ENCODE results near the gene ENTPD5. TPM values are rescaled to one million over a fixed set of nuclear protein-coding genes. Genes with fewer than 3 reads are reported as not detected.

The ENTPD5 gene
- total RNA-seq, 4 donors from 2014 or later, result 8.1 to 12.6 (median 10.0) TPM

DNA sequence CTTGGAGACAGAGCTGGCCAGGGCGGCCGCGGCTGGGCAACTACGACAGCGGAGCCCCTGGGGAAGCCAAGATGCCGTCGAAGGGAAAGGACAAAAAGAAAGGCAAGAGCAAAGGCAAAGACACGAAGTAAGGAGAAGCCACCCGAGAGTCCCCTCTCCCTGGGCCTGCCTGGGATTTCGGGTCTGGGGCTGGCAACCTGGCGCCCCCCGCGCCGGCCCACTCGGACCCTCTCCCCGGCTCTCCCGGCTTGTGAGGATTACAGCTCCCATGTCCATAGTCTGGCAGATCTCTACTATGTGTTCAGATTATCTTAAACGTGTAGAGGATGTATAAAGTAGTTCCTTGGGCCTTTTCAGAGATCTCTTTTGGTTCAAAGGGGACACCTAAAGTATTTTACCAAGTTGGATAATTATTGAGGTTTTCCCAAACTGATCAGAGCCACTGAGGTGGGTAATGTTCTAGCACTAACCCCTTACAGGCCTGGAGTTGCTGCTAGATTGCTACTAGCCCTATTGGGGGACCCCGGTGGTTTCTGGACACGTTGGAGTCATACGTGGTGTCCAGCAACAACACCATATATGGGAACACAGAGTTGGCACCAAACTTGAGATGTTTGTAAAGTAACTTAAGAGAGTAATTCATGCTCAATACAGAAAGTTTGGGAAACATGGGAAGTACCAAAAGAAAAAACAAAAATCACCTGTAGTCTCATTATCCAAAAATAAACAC lies 485 bp upstream of the ENTPD5 start:
- no peaks in the 10 kb centered on the region for H3K36me3 ChIP-seq
- peak overlapping the region; percentile 70 to 74 (median 74) for H3K27ac ChIP-seq
- no peaks in the 10 kb centered on the region for H3K27me3 ChIP-seq
- intact Hi-C loops (cut with DNase I), result no loop called here
- H3K4me1 ChIP-seq, result peaks cover 4 to 12% of the 10 kb centered on the region in 2 donors
- H3K4me3 ChIP-seq (replicated peaks in 1 of 3), result peak overlapping the region; percentile 58 to 89 (median 67)
- no peak for TF ChIP-seq POLR2A (IDR thresholded peaks at IDR 0.05)
- TF ChIP-seq, protein P1, sequence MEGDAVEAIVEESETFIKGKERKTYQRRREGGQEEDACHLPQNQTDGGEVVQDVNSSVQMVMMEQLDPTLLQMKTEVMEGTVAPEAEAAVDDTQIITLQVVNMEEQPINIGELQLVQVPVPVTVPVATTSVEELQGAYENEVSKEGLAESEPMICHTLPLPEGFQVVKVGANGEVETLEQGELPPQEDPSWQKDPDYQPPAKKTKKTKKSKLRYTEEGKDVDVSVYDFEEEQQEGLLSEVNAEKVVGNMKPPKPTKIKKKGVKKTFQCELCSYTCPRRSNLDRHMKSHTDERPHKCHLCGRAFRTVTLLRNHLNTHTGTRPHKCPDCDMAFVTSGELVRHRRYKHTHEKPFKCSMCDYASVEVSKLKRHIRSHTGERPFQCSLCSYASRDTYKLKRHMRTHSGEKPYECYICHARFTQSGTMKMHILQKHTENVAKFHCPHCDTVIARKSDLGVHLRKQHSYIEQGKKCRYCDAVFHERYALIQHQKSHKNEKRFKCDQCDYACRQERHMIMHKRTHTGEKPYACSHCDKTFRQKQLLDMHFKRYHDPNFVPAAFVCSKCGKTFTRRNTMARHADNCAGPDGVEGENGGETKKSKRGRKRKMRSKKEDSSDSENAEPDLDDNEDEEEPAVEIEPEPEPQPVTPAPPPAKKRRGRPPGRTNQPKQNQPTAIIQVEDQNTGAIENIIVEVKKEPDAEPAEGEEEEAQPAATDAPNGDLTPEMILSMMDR (IDR thresholded peaks at IDR 0.05), result no peak
- no peaks in the 10 kb centered on the region for H3K9me3 ChIP-seq
- 1 to 3% methylated on average over 21 of the region's 21 CpGs for WGBS, 2 donors
- peak; percentile 15 to 20 for DNase-seq

DNA sequence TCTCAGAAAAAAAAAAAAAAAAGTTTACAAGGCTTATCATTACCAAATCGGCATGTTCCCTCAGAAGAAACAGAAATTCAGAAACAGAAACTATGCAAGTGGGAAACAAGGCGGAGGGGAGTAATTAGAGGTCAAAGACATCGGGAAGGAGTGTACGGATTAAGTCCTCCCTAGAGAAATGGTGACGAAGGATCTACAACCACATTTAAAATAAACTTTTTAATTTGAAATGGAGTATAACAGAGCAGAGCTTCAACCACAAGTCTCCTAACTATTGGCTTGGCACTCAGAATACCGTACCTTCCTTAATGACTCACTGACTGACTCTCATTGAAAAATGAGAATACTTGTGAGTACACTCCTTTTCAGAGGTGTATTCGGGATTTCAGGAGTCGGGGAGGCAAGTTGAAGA lies 908 bp downstream of the ENTPD5 start:
- peak overlapping the region; percentile 27 to 96 (median 58) for H3K4me3 ChIP-seq (replicated peaks in 1 of 3)
- DNase-seq, result no peak
- peak overlapping the region; percentile 89 to 91 (median 90) for H3K27ac ChIP-seq
- WGBS, 2 donors, result 4 to 8% methylated on average over 8 of the region's 8 CpGs
- no peaks in the 10 kb centered on the region for H3K27me3 ChIP-seq
- H3K36me3 ChIP-seq, result no peaks in the 10 kb centered on the region
- no peaks in the 10 kb centered on the region for H3K9me3 ChIP-seq
- no peak for TF ChIP-seq POLR2A (IDR thresholded peaks at IDR 0.05)
- TF ChIP-seq, protein P1 (IDR thresholded peaks at IDR 0.05), result no peak
- intact Hi-C loops (cut with DNase I), result no loop called here
- H3K4me1 ChIP-seq, result peaks cover 4 to 12% of the 10 kb centered on the region in 2 donors

DNA sequence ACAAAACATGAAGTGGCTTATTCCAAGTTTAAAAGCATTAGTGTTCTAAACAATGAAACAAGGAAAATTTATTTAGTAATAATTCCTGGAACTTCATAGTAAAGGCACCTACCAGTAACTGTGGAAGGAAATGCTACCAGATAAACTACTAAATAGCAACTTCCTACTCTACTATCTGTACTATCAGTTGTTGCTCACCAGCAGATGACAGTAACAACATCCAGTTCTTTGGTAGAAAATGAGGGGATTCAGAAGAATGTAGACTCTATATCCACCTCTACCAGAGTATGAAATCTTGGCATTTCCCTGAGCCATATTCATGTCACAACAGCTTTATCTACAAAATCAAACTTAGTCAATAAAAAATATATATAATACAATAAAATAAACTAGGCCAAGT lies 3.1 kb downstream of the ENTPD5 start:
- no peak for DNase-seq
- H3K27ac ChIP-seq, result no peak overlapping the region
- no peaks in the 10 kb centered on the region for H3K27me3 ChIP-seq
- H3K4me1 ChIP-seq, result peaks cover 4 to 12% of the 10 kb centered on the region in 2 donors
- TF ChIP-seq, protein P1 (IDR thresholded peaks at IDR 0.05), result no peak
- no peak for TF ChIP-seq POLR2A (IDR thresholded peaks at IDR 0.05)
- H3K9me3 ChIP-seq, result no peaks in the 10 kb centered on the region
- intact Hi-C loops (cut with DNase I), result no loop called here
- H3K36me3 ChIP-seq, result no peaks in the 10 kb centered on the region
- H3K4me3 ChIP-seq (replicated peaks in 1 of 3), result no peak overlapping the region

DNA sequence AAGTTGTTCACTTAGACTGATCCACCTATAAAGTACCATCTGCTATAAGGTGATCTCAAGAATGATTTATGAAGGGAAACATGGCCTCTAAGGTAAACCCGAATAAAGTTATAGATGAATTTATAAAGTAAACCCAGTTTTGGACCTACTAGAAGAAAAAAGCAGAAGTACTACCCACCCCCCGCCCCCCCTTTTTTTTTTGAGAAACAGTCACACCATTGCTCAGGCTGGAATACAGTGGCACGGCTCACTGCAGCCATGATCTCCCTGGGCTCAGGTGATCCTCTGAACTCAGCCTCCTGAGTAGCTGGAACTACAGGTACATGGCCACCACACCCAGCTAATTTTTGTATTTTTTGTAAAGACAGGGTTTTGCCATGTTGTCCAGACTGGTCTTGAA lies 3.9 kb downstream of the ENTPD5 start:
- no peak for DNase-seq
- Histone ChIP-seq H3K36me3 (no peaks in the 10 kb centered on the region), H3K4me1 (peaks cover 4 to 11% of the 10 kb centered on the region in 2 donors), H3K27me3 (no peaks in the 10 kb centered on the region), H3K4me3 (replicated peaks in 1 of 3) (no peak overlapping the region), H3K9me3 (no peaks in the 10 kb centered on the region), H3K27ac (no peak overlapping the region)
- intact Hi-C loops (cut with DNase I), result no loop called here
- TF ChIP-seq, protein P1 (IDR thresholded peaks at IDR 0.05), result no peak
- TF ChIP-seq POLR2A (IDR thresholded peaks at IDR 0.05), result no peak
- WGBS, 2 donors, result 84 to 90% methylated on average over 3 of the region's 3 CpGs

DNA sequence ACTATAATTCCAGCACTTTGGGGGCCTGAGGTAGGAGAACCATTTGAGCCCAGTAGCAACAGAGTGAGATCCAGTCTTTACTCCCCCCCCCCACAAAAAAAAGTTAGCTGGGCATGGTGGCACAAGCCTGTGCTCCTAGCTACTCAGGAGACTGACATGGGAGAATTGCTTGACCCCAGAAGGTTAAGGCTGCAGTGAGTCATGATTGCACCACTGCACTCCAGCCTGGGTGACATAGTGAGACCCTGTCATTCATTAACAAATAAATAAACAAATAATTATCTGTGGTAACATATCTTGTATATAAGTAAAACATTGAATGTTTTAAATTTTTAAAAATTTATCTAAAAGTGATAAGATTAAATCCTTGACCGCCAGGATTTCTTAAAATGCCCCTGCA lies 4.8 kb downstream of the ENTPD5 start:
- no peak for TF ChIP-seq POLR2A (IDR thresholded peaks at IDR 0.05)
- TF ChIP-seq, protein P1 (IDR thresholded peaks at IDR 0.05), result no peak
- Histone ChIP-seq H3K36me3 (no peaks in the 10 kb centered on the region), H3K9me3 (no peaks in the 10 kb centered on the region), H3K27me3 (no peaks in the 10 kb centered on the region), H3K4me3 (replicated peaks in 1 of 3) (no peak overlapping the region), H3K4me1 (peaks cover 4% of the 10 kb centered on the region in 2 donors), H3K27ac (no peak overlapping the region)
- intact Hi-C loops (cut with DNase I), result no loop called here
- 94 to 96% methylated on average over 1 of the region's 1 CpG for WGBS, 2 donors
- no peak for DNase-seq

All from thyroid gland (tissue), 4 donors.